MCF 10A (cell line): Measurements from ENCODE around the gene PCCA. TPM values are rescaled to one million over a fixed set of nuclear protein-coding genes. Genes with fewer than 3 reads are reported as not detected.

Experiments used
- BruUV-seq: library from RNA; stranded (reverse); fragments of 400-500 nt; replicated peaks from 2 replicates; lab custom pipeline; 2021; lab: Mats Ljungman, UMichigan
- CTCF ChIA-PET: fragments of 300-600 bp; sonication (Branson Sonifier 250); formaldehyde crosslinking; extraction: SDS; loops from one replicate; lab custom pipeline; 2021; ENCODE audit warnings: antibody characterized with exemption, inconsistent platforms; lab: Yijun Ruan, JAX
- POLR2A ChIA-PET: fragments of 300-600, 350-650 bp; sonication (Branson Sonifier 250); formaldehyde crosslinking; extraction: SDS; loops from one replicate; lab custom pipeline; 2020; ENCODE audit warnings: antibody characterized with exemption, inconsistent platforms; lab: Yijun Ruan, JAX
- DNase-seq: peaks from one replicate; pipeline ENCODE4 v3.0.0-alpha.2; 2018; ENCODE audit not compliant: unreplicated experiment
- H3K27ac Mint-ChIP-seq: one replicate; pipeline ENCODE4 v1.8.0; 2022; ENCODE audit warnings: mild to moderate bottlenecking, low read depth, mixed read lengths; ENCODE audit not compliant: unreplicated experiment
- H3K27me3 Mint-ChIP-seq: one replicate; pipeline ENCODE4 v1.8.0; 2022; ENCODE audit warnings: mixed read lengths; ENCODE audit not compliant: insufficient read depth, unreplicated experiment
- H3K36me3 Mint-ChIP-seq: one replicate; pipeline ENCODE4 v1.8.0; 2022; ENCODE audit warnings: mild to moderate bottlenecking, moderate library complexity, mixed read lengths; ENCODE audit not compliant: insufficient read depth, unreplicated experiment
- H3K4me1 Mint-ChIP-seq: one replicate; pipeline ENCODE4 v1.8.0; 2022; ENCODE audit warnings: mixed read lengths; ENCODE audit not compliant: insufficient read depth, unreplicated experiment
- H3K4me3 Mint-ChIP-seq: one replicate; pipeline ENCODE4 v1.8.0; 2022; ENCODE audit warnings: mild to moderate bottlenecking, moderate library complexity, mixed read lengths; ENCODE audit not compliant: unreplicated experiment
- H3K9me3 Mint-ChIP-seq: one replicate; pipeline ENCODE4 v1.8.0; 2022; ENCODE audit warnings: mixed read lengths; ENCODE audit not compliant: unreplicated experiment
- intact Hi-C: fragments of 100-400 bp; cut with micrococcal nuclease; formaldehyde crosslinking; loops from 2 replicates; pipeline ENCODE4 v1.14.1; 2022
- total RNA-seq: library from RNA; stranded (reverse); gene quantifications from 2 replicates; pipeline ENCODE4 v1.2.3, GENCODE V29; 2022
- TF ChIP-seq, protein P1 (sequence below): fragments of 200-600 bp; IDR thresholded peaks from one replicate; pipeline ENCODE4 v1.8.0; 2022; ENCODE audit warnings: antibody characterized with exemption, mild to moderate bottlenecking; ENCODE audit not compliant: unreplicated experiment

PCCA gene
- total RNA-seq, 1 experiment from 2014 or later = 23.4 TPM

DNA sequence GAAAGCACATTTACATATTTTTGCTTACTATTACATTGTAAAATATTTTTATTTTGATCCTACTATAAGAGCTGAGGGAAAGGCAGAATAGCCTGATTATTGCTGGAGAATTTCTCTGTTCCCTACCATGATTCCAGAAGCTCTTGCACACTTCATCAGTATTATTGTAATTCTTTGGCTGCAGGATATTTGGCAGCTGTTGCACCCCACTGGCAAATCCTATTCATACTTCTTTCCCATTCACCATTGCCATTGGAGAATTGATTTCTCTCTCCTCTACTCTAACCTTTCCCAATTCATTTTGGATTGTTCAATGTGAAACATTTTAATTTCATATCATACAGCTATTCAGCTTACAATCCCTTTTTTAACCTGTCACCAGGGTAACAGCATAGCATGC lies 261.7 kb downstream of the PCCA start:
- Mint-ChIP-seq H3K9me3 (no peaks in the 10 kb centered on the region), H3K4me3 (no peak overlapping the region)
- no TSS peak for BruUV-seq

DNA sequence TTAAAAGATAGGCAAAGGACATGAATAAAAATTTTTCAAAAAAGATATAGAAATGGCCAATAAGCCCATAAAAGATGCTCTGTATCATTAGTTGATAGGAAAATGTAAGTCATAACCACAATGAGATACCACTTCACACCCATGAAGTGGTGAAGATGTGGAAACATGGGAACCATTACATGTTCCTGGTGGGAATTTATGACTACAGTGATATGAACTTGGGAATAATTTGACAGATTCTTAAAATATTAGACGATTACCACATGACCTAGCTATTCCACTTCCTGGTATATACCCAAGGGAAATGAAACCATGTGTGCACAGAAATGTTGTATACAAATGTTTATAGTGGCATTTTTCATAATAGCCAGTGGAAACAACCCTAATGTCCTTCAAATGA lies 267.5 kb downstream of the PCCA start:
- BruUV-seq = no TSS peak
- POLR2A ChIA-PET = no interaction called here
- H3K4me3 Mint-ChIP-seq = no peak overlapping the region
- H3K27ac Mint-ChIP-seq = no peak overlapping the region
- TF ChIP-seq, protein P1, sequence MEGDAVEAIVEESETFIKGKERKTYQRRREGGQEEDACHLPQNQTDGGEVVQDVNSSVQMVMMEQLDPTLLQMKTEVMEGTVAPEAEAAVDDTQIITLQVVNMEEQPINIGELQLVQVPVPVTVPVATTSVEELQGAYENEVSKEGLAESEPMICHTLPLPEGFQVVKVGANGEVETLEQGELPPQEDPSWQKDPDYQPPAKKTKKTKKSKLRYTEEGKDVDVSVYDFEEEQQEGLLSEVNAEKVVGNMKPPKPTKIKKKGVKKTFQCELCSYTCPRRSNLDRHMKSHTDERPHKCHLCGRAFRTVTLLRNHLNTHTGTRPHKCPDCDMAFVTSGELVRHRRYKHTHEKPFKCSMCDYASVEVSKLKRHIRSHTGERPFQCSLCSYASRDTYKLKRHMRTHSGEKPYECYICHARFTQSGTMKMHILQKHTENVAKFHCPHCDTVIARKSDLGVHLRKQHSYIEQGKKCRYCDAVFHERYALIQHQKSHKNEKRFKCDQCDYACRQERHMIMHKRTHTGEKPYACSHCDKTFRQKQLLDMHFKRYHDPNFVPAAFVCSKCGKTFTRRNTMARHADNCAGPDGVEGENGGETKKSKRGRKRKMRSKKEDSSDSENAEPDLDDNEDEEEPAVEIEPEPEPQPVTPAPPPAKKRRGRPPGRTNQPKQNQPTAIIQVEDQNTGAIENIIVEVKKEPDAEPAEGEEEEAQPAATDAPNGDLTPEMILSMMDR = no peak
- no peaks in the 10 kb centered on the region for H3K36me3 Mint-ChIP-seq
- no peaks in the 10 kb centered on the region for H3K4me1 Mint-ChIP-seq
- CTCF ChIA-PET = no interaction called here
- H3K27me3 Mint-ChIP-seq = no peaks in the 10 kb centered on the region
- DNase-seq = no peak
- no peaks in the 10 kb centered on the region for H3K9me3 Mint-ChIP-seq
- intact Hi-C loops = no loop called here

More for the DNA sequence above, 261.7 kb downstream of the PCCA start:
- H3K4me1 Mint-ChIP-seq = peaks cover 13% of the 10 kb centered on the region
- POLR2A ChIA-PET = no interaction called here
- CTCF ChIA-PET = no interaction called here
- no peak overlapping the region for H3K27ac Mint-ChIP-seq
- DNase-seq = no peak
- intact Hi-C loops = no loop called here
- no peaks in the 10 kb centered on the region for H3K36me3 Mint-ChIP-seq
- TF ChIP-seq, protein P1 = no peak
- H3K27me3 Mint-ChIP-seq = no peaks in the 10 kb centered on the region

DNA sequence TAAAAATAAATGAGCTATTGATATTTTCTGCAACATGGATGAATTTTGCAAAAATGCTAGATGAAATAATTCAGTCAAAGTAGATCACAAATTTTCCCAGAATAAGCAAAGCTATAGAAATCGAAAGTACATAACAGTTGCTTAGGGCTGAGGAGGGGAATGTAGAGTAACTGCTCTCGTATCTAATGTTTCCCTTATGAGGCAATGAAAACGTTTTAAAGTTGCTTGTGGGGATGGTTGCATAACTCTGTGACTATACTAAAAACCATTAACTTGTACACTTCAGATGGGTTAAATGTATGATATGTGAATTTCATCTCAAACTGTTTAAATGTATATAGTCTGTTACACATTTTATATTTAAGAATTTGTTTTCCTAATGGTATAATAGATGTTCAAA lies 268.0 kb downstream of the PCCA start:
- no peaks in the 10 kb centered on the region for H3K9me3 Mint-ChIP-seq
- no peaks in the 10 kb centered on the region for H3K27me3 Mint-ChIP-seq
- peak; percentile 35 for DNase-seq
- TF ChIP-seq, protein P1 = no peak
- H3K36me3 Mint-ChIP-seq = no peaks in the 10 kb centered on the region
- no peak overlapping the region for H3K27ac Mint-ChIP-seq
- H3K4me1 Mint-ChIP-seq = no peaks in the 10 kb centered on the region
- H3K4me3 Mint-ChIP-seq = no peak overlapping the region
- intact Hi-C loops = no loop called here
- ChIA-PET CTCF (no interaction called here), POLR2A (no interaction called here)
- no TSS peak for BruUV-seq

DNA sequence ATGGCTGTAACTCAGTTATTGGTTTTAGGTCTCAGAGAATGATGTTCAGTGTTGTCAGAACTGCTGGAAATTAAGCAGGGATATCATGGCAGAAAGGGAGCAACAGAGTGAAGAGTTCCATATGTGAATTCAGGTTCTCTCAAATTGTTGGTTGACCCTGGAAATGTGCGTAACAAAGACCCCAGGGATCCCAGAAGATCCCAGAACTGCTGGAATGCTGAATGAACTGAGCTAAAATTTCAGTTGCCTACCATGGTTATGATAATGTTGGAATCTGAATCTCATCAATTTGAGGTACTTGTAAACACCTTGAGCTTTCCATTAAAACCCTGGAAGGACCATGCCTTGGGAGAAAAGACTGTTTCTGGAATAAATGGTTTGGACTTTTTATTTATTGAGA lies 268.9 kb downstream of the PCCA start:
- Mint-ChIP-seq H3K27ac (no peak overlapping the region), H3K4me1 (peaks cover 3% of the 10 kb centered on the region), H3K27me3 (no peaks in the 10 kb centered on the region), H3K36me3 (no peaks in the 10 kb centered on the region), H3K4me3 (no peak overlapping the region), H3K9me3 (no peaks in the 10 kb centered on the region)
- intact Hi-C loops = no loop called here
- TF ChIP-seq, protein P1 = no peak
- POLR2A ChIA-PET = interaction anchor here (0.6 kb wide), 1 partner anchor 9 kb away, joined by 3 read pairs; no protein-coding TSS in a partner anchor
- no TSS peak for BruUV-seq
- DNase-seq = no peak
- CTCF ChIA-PET = no interaction called here
